ENCODE results near the gene PDSS2.

PDSS2 gene

DNA sequence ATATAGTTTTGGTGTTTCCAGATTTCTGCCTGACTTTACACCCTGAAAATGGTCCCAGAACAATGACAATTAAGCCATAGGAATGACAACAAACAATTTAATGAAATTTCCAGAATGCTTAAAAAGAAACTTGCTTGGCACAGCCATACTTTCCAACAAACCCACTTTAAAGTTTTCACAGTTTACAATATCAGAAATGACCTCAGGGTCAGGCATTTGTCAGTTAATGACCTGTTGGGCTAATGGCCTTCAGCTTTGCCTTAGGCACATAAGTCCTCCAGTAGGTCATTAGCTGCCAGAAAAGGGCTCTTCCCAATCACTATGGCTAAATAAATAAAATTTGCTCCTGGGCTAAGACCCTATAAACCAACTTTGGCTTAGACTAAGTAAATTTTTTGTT lies 199.4 kb downstream of the PDSS2 start:
- DNase-seq: no peak

DNA sequence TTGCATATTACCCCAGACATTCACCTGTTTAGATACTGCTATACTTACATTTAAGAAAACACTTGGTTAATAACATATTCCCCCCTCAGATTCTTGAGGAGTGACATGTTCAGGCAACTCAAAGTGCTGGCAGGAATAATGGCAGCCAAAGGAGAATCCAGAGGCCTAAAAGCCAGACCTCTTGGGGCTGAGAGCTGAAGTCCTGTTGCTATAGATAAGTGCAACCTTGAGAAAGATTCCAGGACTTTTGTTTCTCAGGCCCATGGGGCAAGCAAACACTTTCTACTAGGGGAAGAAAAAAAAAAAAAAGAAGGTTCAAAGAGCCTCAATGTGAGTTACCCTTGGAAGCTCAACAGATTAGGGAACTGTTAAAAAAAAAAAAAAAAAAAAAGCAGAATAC lies 211.2 kb downstream of the PDSS2 start:
- DNase-seq: no peak

- DNase-seq: no peak
These were observed 212.3 kb downstream of the PDSS2 start for GRCh38 chr6:107246972-107247615.

DNA sequence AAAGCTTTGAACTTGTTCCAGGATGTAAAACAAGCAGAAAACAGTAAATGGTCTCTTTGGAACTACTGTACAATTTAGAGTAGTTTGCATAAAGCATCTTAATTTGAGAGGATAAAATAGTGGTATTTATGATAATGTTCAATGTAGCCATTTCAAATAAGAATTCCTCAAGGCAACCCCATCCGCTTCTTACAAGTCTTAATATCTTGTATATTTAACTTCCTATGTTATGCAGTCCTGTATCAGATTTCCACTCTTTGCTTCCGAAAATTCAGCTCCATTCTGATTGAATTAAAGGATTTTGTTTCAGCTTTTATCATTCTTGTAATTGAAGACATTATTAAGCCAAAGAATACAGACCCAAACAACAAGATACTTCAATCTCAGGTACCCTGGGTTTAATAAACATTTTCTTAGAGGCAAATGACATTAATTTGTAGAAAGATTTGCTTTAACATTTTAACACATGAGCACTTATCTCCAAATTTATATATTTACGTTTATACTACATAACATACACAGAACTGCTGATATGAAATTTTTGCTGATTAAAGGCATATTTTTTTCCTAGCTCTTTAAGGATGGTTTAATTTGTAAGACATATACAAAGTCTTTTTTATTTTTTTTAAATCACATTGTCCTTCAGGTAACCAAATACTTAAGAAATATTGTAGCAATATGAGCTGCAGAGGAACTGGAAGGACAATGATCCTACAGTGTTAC lies 213.0 kb downstream of the PDSS2 start:
- DNase-seq: no peak

DNA sequence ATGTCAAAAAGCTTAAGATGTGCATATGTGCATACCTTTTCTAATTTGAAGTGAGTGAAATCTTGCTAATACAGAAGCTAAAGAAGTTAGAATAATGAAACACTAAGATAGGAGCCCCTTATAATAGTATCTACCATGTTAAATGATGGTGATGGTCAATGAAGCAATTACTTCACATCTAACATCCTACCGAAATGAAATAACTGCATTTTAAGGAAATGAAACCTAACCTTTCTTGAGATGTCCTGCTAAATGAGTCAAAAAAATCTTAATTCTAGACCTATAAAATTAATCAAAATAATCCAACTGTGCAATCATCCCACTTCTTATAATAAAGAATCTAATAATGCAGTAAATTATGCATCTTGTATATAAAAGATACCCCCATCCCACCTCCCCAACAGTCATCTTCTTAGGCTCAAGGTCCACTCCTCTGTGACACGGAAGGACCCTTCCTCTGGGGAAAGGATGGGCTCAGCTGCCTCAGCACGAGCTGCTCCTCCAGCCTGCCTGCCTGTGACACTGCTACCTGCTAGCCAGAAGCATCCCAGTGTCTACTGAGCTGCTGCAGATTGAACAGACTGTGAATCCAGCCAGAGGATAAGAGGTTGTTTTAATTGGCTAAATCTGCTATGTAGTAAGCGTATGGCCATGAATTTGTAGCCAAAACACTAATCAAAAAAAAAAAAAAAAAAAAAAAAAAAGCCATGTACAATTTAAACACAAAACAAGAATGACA lies 214.5 kb downstream of the PDSS2 start:
- no peak for DNase-seq

DNA sequence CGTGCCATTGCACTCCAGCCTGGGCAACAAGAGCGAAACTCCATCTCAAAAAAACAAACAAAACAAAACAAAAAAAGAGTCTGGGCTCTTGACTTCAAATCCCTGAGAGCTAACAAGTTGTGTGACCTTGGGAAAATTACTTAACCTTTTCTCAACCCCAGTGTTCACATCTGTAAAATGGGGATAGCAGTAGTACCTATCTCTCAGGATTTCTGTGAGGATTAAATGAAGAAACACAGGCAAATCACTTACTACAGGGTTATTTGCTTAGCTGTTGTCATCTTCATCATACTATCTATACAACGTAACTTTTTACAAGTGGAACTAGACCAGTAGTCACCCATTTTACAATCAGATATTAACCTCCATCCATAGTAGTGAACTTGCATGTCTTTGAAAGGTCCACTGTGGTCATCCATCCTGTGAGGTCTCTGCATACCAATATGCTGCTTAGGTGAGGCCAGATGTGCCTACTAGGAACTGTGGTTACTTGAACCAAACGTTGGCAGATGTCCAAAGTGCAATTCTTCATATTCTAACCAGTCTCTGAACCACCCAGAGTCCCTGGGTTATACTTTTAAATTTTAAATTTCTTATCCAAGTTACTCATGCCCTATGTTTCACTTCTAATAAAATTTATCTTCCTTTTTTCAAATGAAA lies 215.2 kb downstream of the PDSS2 start:
- no peak for DNase-seq

- DNase-seq: no peak
These were observed 215.9 kb downstream of the PDSS2 start for GRCh38 chr6:107243471-107243870.

DNA sequence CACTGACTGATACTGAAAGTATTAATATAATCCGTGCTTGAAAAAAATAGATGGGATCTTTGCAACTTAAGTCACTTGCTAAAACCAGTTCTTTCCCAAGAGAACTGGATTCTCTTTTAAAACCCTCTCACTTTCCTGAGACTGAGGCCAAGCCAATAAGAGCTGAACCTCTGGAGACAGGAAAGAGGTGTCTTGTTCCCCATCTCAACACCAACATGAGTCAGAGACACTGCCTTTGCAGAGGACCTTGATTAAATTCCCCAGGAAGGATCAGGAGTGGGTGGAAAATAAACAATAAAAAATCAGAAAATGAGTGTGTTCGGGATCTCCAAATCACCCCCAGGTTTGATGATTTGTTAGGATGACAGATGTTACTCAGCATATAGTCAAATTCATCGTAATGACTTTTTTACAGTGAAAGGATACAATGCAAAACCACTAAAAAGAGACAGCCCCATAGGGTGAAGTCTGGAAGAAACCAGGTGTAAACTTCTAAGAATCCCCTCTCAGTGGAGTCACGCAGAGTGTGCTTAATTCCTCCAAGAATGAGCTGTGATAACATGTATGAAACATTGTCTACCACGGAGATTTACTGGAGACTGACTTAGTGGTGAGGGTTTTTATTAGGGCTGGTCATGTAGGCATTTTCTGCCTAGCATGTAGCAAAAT lies 221.2 kb downstream of the PDSS2 start:
- DNase-seq: no peak

DNA sequence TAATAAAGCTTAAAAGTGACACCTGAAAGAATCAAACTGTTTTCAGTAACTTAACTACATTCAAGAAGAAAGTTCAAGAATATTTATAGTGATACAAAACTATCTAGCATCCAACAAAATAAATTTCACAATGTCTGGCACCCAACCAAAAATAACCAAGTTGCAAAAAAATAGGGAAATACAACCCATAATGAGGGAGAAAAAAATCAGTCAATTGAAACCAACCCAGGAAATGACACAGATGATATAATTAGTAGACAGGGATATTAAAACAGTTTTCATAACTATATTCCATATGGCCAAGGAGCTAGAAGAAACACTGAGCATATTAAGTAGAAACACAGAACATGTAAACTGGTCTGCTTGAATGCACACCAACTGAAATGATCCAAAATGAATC lies 223.9 kb downstream of the PDSS2 start:
- DNase-seq: no peak

- no peak for DNase-seq
These were observed 224.4 kb downstream of the PDSS2 start for GRCh38 chr6:107235007-107235406.

GRCh38 chr6:107231243-107231642 lies 228.1 kb downstream of the PDSS2 start:
- no peak for DNase-seq

GRCh38 chr6:107230448-107230847 lies 228.9 kb downstream of the PDSS2 start:
- no peak for DNase-seq

GRCh38 chr6:107230024-107230423 lies 229.3 kb downstream of the PDSS2 start:
- DNase-seq: no peak

- DNase-seq: no peak
These were observed 230.6 kb downstream of the PDSS2 start for GRCh38 chr6:107228754-107229153.

- DNase-seq: no peak
These were observed 237.8 kb downstream of the PDSS2 start for GRCh38 chr6:107221519-107221918.

DNA sequence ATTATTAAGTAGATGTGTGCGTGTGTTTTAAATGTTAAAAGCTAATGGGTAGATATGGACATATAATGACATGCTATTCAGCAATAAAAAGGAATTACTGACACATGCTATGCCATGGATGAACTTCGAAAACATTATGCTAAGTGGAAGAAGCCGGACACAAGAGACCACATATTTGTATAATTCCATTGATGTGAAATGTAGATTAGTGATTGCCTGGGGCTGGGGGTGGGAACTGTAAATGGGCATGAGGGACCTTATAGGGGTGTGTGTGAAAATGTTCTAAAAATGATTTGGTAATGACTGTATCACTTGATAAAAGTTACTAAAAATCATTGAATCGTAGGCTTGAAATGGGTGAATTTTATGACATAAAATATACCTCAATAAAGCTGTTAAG lies 239.5 kb downstream of the PDSS2 start:
- DNase-seq: no peak

GRCh38 chr6:107218142-107218541 lies 241.2 kb downstream of the PDSS2 start:
- no peak for DNase-seq

DNA sequence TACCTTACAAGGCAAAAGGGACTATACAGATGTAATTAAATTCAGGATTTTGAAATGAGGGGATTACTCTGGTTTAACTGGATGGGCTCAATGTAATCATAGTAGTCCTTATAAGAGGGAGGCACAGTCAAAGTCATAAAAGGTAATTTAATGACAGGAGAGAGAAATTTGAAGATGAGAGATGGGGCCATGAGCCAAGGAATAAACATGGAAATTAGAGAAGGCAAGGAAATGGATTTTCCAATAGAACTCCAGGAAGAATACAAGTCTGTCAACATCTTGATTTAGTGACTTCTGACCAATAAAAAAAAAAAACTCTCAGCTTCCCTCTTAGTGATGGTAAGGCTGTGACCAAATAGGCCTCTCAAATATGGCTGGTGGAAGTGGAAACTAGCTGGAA lies 242.1 kb downstream of the PDSS2 start:
- DNase-seq: no peak

DNA sequence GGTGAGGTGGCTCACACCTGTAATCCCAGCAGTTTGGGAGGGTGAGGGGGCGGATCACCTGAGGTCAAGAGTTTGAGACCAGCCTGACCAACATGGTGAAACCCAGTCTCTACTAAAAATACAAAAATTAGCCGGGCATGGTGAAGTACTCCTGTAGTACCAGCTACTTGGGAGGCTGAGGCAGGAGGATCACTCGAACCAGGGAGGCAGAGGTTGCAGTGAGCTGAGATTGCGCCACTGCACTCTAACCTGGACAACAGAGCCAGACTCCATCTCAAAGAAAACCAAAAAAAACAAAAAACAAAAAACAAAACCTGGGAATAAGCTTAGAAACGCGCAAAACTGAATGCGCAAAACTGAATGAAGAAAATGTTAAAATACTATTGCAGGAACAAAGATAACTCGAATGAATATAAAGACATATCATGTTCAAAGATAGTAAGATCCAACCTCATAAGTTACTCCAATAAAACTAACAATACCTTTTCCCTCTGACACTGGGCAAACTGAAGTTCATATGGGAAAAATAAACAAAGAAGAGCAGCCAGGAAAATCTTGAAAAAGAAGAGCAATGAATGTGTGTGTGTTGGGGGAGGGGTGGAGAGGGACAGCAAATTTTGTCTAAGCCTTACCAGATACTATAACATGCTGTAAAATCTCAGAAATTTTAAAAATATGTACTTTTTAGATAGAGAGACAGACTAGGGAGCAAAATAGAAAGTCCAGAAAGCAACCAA lies 243.0 kb downstream of the PDSS2 start:
- DNase-seq: no peak

- DNase-seq: no peak
These were observed 244.0 kb downstream of the PDSS2 start for GRCh38 chr6:107215334-107215733.

DNA sequence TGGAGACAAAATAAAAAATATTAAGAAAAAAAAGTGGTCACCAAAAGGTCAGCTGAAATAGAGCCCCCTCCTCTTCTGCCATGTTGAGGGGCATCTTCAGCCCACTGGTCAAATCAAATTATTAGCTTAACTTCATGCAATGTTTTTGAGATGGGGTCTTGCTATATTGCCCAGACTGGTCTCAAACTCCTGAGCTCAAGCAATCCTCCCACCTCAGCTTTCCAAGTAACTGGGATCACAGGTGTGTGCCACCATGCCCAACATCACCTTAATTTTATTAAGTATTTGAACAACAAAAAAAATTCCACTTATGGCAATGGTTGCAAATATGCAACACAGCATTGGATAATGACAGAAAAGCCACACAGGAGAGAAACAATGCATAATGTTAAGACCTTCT lies 244.7 kb downstream of the PDSS2 start:
- DNase-seq: no peak

Data from CD4-positive, alpha-beta T cell treated with Interleukin-12 subunit alpha and Interleukin-12 subunit beta, for 1 hour (primary cell).